ENCODE data around the gene ELFN1. TPM values are rescaled to one million over a fixed set of nuclear protein-coding genes. Genes with fewer than 3 reads are reported as not detected.

The ELFN1 gene
- total RNA-seq, 1 donor from 2014 or later, result 2.2 TPM

DNA sequence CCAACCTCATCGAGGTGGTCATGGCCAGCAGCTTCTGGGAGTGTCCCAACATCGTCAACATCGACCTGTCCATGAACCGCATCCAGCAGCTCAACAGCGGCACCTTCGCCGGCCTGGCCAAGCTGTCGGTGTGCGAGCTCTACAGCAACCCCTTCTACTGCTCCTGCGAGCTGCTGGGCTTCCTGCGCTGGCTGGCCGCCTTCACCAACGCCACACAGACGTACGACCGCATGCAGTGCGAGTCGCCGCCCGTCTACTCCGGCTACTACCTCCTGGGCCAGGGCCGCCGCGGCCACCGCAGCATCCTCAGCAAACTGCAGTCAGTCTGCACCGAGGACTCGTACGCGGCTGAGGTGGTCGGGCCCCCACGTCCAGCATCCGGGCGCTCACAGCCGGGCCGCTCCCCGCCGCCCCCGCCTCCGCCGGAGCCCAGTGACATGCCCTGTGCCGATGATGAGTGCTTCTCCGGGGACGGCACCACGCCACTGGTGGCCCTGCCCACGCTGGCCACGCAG, 75.0 kb downstream of the ELFN1 start:
- H3K4me1 ChIP-seq, result peaks cover 17% of the 10 kb centered on the region

DNA sequence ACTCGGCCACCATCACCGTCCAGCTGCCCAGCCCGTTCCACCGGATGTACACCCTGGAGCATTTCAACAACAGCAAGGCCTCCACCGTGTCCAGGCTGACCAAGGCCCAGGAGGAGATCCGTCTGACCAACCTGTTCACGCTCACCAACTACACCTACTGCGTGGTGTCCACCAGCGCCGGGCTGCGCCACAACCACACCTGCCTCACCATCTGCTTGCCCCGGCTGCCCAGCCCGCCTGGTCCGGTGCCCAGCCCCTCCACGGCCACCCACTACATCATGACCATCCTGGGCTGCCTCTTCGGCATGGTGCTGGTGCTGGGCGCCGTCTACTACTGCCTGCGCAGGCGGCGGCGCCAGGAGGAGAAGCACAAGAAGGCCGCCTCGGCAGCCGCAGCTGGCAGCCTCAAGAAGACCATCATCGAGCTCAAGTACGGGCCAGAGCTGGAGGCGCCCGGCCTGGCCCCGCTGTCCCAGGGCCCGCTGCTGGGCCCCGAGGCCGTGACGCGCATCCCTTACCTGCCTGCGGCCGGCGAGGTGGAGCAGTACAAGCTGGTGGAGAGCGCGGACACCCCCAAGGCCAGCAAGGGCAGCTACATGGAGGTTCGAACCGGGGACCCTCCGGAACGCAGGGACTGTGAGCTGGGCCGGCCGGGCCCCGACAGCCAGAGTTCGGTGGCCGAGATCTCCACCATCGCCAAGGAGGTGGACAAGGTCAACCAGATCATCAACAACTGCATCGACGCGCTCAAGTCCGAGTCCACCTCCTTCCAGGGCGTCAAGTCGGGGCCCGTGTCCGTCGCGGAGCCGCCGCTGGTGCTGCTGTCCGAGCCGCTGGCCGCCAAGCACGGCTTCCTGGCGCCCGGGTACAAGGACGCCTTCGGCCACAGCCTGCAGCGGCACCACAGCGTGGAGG, 75.8 kb downstream of the ELFN1 start:
- Histone ChIP-seq H3K9me3 (no peaks in the 10 kb centered on the region), H3K36me3 (no peaks in the 10 kb centered on the region), H3K27ac (no peak overlapping the region), H3K4me1 (peaks cover 17% of the 10 kb centered on the region), H3K27me3 (no peaks in the 10 kb centered on the region), H3K4me3 (no peak overlapping the region)
- DNase-seq (ENCODE audit: extremely low spot score in 2 of 2), result no peak
- intact Hi-C loops (cut with DNase I), result no loop called here
- TF ChIP-seq POLR2AphosphoS5 (IDR thresholded peaks at IDR 0.05; ENCODE audit: insufficient read depth in 1 of 2, low read depth in 1 of 2), result no peak
- no peak for TF ChIP-seq POLR2A (IDR thresholded peaks at IDR 0.05)
- TF ChIP-seq, protein P1, sequence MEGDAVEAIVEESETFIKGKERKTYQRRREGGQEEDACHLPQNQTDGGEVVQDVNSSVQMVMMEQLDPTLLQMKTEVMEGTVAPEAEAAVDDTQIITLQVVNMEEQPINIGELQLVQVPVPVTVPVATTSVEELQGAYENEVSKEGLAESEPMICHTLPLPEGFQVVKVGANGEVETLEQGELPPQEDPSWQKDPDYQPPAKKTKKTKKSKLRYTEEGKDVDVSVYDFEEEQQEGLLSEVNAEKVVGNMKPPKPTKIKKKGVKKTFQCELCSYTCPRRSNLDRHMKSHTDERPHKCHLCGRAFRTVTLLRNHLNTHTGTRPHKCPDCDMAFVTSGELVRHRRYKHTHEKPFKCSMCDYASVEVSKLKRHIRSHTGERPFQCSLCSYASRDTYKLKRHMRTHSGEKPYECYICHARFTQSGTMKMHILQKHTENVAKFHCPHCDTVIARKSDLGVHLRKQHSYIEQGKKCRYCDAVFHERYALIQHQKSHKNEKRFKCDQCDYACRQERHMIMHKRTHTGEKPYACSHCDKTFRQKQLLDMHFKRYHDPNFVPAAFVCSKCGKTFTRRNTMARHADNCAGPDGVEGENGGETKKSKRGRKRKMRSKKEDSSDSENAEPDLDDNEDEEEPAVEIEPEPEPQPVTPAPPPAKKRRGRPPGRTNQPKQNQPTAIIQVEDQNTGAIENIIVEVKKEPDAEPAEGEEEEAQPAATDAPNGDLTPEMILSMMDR (IDR thresholded peaks at IDR 0.05), result no peak

More for the DNA sequence above, 75.0 kb downstream of the ELFN1 start:
- Histone ChIP-seq H3K27me3 (no peaks in the 10 kb centered on the region), H3K27ac (no peak overlapping the region), H3K9me3 (no peaks in the 10 kb centered on the region), H3K4me3 (no peak overlapping the region), H3K36me3 (no peaks in the 10 kb centered on the region)
- TF ChIP-seq, protein P1 (IDR thresholded peaks at IDR 0.05), result no peak
- no peak for TF ChIP-seq POLR2AphosphoS5 (IDR thresholded peaks at IDR 0.05; ENCODE audit: insufficient read depth in 1 of 2, low read depth in 1 of 2)
- no peak for TF ChIP-seq POLR2A (IDR thresholded peaks at IDR 0.05)
- no peak for DNase-seq (ENCODE audit: extremely low spot score in 2 of 2)
- intact Hi-C loops (cut with DNase I), result no loop called here

DNA sequence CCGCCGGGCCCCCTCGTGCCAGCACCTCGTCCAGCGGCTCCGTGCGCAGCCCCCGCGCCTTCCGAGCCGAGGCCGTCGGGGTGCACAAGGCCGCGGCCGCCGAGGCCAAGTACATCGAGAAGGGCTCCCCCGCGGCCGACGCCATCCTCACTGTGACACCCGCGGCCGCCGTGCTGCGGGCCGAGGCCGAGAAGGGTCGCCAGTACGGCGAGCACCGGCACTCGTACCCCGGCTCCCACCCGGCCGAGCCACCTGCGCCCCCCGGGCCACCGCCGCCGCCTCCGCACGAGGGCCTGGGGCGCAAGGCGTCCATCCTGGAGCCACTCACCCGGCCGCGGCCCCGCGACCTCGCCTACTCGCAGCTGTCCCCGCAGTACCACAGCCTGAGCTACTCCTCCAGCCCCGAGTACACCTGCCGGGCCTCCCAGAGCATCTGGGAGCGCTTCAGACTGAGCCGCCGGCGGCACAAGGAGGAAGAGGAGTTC, 76.5 kb downstream of the ELFN1 start:
- TF ChIP-seq, protein P1 (IDR thresholded peaks at IDR 0.05), result no peak
- TF ChIP-seq POLR2A (IDR thresholded peaks at IDR 0.05) (no peak), POLR2AphosphoS5 (IDR thresholded peaks at IDR 0.05; ENCODE audit: insufficient read depth in 1 of 2, low read depth in 1 of 2) (no peak)
- no peak for DNase-seq (ENCODE audit: extremely low spot score in 2 of 2)
- Histone ChIP-seq H3K27me3 (no peaks in the 10 kb centered on the region), H3K27ac (no peak overlapping the region), H3K9me3 (no peaks in the 10 kb centered on the region), H3K4me3 (no peak overlapping the region), H3K4me1 (peaks cover 17% of the 10 kb centered on the region), H3K36me3 (no peaks in the 10 kb centered on the region)
- intact Hi-C loops (cut with DNase I), result no loop called here

DNA sequence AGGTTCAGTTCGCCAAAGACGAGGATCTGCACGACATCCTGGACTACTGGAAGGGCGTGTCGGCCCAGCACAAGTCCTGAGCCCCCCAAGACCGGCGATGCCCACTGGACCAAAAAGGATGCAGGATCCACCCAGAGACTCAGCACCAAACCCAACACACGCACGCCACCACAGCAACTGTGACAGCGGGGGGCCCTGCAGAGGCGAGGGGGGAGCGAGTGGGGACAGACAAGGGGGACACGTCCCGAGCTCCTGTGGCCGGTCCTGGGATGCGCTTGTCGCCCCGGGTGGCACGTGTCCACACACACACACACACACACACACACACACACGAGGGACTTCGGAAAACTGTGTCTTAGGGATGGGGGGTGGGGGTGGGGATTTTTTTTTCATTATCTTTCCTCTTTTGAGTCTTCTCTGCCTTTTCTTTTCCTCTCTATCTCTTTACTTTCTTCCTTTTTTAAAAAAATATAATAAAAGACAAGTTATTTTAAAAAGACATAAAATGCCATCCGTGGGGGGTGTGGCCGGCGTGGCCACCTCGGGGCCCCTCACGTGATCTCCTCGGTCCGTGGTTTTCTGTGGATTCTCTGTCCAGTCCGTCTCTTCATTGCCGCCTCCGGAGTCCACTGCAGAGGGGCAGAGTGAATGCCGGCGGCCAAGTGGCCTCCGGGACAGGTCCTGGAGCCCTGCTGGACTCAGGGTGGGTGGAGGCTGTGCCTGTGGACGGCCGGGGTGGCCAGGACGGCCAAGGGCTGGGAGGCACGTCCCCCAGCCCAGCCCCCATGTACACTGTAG, 77.1 kb downstream of the ELFN1 start:
- DNase-seq (ENCODE audit: extremely low spot score in 2 of 2), result no peak
- TF ChIP-seq, protein P1 (IDR thresholded peaks at IDR 0.05), result no peak
- no peak for TF ChIP-seq POLR2A (IDR thresholded peaks at IDR 0.05)
- TF ChIP-seq POLR2AphosphoS5 (IDR thresholded peaks at IDR 0.05; ENCODE audit: insufficient read depth in 1 of 2, low read depth in 1 of 2), result no peak
- peaks cover 10% of the 10 kb centered on the region for H3K4me1 ChIP-seq
- H3K27ac ChIP-seq, result no peak overlapping the region
- H3K27me3 ChIP-seq, result no peaks in the 10 kb centered on the region
- no peak overlapping the region for H3K4me3 ChIP-seq
- H3K9me3 ChIP-seq, result no peaks in the 10 kb centered on the region
- H3K36me3 ChIP-seq, result no peaks in the 10 kb centered on the region
- intact Hi-C loops (cut with DNase I), result no loop called here
